Measurements from ENCODE around the gene TRIM44.

DNA sequence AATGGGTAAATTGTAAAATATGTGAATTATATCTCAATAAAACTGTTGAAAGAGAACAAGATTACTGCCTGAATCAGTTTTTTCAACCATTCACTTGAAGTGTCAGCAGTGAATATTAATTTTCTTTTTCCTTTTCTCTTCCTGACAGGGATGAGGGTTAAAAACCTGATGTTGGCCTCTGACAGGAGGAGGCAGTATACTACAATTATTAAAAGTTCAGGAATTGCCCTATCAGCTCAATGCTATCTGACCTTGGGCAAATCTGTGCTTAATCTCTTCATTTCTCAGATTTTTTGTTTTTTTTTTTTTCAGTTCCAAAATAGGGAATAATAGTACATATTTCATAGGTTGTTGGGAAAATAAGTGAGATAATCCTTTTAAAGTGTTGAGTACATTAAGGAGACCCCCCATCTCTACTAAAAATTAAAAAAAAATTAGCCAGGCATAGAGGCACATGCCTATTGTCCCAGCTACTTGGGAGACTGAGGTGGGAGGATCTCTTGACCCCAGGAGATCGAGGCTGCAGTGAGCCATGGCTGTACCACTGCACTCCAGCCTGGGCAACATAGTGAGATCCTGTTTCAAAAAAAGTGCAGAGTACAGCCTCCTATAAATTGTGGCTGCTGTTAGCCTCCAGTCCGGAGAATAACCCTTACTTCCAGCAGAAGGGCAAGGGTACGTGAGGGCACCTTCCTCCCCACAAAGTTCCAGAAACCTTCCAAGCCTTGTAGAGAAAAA is 48.8 kb downstream of the TRIM44 start:
- TF ChIP-seq, protein P1, sequence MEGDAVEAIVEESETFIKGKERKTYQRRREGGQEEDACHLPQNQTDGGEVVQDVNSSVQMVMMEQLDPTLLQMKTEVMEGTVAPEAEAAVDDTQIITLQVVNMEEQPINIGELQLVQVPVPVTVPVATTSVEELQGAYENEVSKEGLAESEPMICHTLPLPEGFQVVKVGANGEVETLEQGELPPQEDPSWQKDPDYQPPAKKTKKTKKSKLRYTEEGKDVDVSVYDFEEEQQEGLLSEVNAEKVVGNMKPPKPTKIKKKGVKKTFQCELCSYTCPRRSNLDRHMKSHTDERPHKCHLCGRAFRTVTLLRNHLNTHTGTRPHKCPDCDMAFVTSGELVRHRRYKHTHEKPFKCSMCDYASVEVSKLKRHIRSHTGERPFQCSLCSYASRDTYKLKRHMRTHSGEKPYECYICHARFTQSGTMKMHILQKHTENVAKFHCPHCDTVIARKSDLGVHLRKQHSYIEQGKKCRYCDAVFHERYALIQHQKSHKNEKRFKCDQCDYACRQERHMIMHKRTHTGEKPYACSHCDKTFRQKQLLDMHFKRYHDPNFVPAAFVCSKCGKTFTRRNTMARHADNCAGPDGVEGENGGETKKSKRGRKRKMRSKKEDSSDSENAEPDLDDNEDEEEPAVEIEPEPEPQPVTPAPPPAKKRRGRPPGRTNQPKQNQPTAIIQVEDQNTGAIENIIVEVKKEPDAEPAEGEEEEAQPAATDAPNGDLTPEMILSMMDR (optimal IDR thresholded peaks at IDR 0.05 in 1 of 3, IDR thresholded peaks at IDR 0.05 in 1 of 3, conservative IDR thresholded peaks at IDR 0.05 in 1 of 3; ENCODE audit: extremely low read depth in 1 of 3, insufficient read depth in 2 of 3, low read length in 3 of 3): peak in 1 of 3 experiments; percentile 27
- TF ChIP-seq EZH2 (IDR thresholded peaks at IDR 0.05; ENCODE audit: low read length): no peak
